GM18951 (cell line): ENCODE results near the gene SLC34A1.
"Not testable (repeated sequence)": the region's sequence is repeated elsewhere in the genome, so short reads cannot be mapped to it uniquely, and the experiment has no call there.

Experiments used
- POLR2A ChIP-seq: IDR thresholded peaks from 4 replicates; pipeline ENCODE4 v1.6.1; 2011; ENCODE audit warnings: mild to moderate bottlenecking; ENCODE audit not compliant: insufficient read length, insufficient read depth; ENCODE audit errors: extremely low read depth
- in situ Hi-C: fragments of 300-500 bp; cut with MboI; formaldehyde crosslinking; loops from one replicate; pipeline ENCODE4 v1.12.0; 2022; ENCODE audit warnings: low sequenced_read_pairs, mixed read lengths, inconsistent platforms; ENCODE audit not compliant: unreplicated experiment

Gene SLC34A1

DNA sequence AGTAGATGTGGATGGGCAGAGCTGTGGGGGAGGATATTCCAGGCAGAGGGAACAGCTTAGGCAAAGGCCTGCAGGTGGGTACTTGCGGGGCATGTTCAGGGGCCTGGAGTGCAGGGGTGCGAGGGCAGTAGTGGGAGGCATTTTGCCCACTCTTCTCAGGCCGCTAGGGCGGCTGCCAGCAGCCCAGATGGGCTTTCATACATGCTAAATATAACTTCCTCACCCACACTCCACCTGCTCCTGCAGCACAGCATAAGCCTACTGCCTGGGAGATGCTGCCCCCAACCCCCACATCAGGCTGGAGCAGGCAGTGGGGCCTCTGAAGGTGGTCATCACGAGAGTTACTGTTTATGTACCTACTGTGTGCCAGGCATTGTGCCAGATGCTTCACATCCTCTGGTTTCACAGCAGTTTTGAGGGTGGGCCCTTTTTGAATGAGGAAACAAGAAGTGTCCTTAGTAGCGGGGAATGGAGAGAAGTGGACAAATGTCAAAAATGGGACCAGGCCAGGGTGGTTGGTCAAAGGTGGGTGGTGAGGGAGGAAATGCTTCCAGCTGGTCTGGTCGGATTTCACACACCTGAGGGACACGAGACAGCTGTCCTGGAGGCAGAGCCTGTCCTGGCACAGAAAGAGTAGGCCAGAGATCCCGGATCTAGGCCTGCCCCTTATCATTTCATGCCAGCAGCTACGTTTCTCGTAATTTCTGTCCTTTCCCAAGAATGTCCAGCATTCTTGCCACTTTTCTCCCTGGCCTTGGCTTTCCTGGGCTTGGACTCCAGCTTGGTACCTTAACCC lies 14.4 kb upstream of the SLC34A1 start:
- no peak for TF ChIP-seq POLR2A
- in situ Hi-C loops: no loop called here

DNA sequence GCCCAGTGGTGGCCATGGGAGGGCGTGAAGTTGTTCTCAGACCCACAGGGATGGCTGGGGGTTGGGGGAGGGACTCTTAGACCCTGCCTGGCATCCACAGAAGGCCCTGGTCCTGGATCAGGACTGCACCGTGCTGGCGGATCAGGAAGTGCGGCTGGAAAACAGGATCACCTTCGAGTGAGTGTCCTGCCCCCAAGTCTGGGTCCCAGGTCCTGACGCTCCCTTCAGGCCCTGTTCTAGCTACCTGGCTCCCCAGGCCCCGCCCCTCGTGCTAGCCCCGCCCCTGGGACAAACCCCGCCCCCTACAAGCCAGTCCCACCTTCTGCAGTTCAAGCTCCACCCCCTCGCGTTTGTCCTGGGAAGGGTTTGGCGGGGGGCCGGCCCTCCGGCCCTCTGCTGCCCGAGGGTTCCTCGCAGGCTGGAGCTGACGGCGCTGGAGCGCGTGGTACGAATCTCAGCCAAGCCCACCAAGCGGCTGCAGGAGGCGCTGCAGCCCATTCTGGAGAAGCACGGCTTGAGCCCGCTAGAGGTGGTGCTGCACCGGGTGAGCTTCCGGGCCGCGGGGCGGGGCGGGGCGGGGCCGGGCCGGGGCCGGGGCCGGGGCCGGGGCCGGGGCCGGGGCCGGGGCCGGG lies 13.6 kb upstream of the SLC34A1 start:
- in situ Hi-C loops: no loop called here
- TF ChIP-seq POLR2A: peak; percentile 19

DNA sequence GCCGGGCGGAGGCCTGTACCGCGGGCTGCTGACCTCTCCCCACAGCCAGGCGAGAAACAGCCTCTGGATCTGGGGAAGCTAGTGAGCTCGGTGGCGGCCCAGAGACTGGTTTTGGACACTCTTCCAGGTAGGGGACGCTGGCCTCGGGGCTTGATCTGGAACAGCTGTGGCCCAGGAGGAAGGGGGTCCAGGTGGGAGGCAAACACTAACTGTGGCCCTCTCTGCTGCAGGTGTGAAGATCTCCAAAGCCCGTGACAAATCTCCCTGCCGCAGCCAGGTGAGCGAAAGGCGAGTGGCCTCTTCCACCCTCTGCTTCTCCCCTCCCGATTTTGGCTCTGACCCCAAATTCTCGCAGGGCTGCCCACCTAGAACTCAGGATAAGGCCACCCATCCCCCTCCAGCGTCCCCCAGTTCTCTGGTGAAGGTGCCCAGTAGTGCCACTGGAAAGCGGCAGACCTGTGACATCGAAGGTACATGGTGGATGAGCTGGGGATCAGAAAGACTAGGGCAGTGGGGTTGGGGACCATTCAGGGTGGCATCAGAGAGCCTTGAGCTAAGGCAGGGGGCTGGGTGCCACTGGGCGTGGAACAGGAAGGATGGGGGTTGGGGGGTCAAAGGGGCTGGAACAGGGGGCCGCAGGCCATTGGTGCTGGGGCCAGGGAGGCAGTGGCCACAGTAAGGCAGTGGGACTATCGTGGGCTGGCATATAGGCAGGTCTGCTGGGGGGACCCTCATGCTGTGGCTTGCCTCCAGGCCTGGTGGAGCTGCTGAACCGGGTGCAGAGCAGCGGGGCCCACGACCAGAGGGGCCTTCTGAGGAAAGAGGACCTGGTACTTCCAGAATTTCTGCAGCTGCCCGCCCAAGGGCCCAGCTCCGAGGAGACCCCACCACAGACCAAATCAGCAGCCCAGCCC lies 12.9 kb upstream of the SLC34A1 start:
- peak; percentile 12 for TF ChIP-seq POLR2A
- in situ Hi-C loops: no loop called here

DNA sequence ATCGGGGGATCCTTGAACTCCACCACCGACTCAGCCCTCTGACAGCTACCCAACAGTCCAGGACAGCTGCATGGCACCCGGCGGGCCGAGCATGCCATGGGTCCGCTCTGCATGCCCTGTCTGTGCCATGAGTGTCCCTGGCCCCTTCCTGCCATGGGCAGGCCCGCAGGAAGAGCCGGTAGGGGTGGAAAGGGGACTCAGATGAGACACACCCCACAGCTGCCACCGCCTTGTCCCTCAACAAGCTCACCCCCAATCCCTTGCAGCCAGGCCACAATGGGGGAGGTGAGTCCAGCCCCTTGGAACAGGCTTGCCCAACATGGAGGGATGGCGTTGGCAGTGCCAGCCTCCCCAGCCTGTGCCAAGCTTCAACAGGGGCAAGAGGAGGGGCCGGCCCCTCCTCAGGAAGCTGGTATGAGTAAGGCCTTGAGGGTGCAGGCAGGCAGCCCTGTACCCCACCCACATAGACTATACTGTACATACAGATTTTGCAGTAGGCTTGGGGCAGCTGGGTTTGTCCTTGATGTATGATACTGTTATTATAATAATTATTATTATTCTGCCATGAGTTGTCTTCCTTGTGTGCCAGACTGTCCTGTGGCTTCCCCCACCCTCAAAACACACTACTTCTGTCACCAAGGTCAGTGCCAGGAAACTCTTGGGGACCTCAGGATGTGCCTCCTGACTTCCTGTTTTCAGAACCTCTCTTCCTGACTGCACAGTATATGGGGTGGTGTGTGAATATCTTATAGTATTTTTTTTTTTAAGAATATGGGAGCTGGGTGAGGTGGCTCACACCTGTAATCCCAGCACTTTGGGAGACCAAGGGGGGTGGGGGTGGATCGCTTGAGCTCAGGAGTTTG lies 12.0 kb upstream of the SLC34A1 start:
- in situ Hi-C loops: no loop called here
- no peak for TF ChIP-seq POLR2A

DNA sequence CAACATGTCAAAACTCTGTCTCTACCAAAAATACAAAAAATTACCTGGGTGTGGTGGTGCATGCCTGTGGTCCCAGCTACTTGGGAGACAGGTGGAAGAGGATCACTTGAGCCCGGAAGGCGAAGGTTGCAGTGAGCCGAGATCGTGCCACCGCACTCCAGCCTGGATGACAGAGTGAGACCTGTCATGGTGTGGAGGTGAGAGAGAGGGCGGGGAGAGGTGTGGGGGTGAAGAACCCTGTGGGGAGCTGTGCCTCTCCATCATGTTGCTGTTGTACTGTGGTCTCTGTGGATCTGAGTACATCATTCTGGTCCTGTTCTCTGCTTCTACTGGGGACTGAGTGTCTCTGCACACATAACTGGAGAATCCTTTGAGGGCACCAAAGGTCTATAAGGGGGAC lies 11.3 kb upstream of the SLC34A1 start:
- in situ Hi-C loops: no loop called here

DNA sequence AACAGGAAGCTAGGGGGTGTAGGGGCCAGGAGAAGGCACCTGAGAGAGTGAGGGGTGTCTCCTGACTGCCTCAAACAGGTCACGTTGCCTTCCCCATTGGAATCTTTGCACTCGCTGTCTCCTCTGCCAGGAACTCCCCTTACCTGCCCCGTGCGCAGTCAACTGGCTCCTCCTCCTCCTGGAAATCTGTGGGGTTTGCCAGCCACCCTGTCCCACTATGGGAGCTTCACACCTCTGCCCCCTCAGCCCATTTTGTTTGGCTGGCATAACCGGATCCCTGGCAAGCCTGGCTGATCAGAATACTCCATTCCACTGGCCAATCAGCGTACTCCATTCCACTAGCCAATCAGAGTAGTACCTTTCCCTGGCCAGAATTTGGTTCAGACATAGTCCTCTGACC lies 10.4 kb upstream of the SLC34A1 start:
- in situ Hi-C loops: no loop called here
- no peak for TF ChIP-seq POLR2A

More for the DNA sequence above, 11.3 kb upstream of the SLC34A1 start:
- TF ChIP-seq POLR2A: no peak

DNA sequence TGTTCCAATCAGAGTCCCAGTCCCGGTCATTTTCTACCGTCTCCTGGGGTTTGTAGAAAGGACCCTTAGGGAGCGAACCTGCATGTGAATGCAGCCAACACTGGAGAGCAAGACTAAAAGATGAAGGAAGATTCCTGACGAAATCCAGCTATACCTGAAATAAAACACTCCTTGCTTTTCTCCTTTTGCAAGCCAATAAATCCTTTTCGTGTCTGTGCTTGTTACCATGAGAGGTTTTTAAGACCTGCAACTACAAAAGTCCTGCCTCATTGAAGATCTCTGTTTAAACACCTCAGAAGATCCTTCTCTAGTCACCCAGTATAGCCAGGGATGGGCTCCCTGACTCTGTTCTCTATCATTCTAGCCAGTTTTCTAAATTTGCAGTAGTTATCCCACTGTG lies 10.0 kb upstream of the SLC34A1 start:
- TF ChIP-seq POLR2A: no peak
- in situ Hi-C loops: no loop called here

DNA sequence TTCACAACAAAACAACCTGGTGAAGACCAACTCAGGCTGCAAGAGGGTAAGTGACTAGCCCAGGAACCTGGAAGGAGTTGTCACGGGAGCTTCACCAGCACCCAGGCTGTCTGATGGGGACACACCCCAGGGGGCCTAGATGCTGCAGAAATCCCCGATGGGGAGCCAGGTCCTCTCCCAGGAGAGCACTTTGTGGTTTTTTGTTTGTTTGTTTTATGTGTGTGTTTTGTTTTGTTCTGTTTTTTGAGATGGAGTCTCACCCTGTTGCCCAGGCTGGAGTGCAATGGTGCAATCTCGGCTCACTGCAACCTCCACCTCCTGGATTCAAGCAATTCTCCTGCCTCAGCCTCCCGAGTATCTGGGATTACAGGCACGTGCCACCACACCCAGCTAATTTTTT lies 8.7 kb upstream of the SLC34A1 start:
- in situ Hi-C loops: not testable (repeated sequence)

DNA sequence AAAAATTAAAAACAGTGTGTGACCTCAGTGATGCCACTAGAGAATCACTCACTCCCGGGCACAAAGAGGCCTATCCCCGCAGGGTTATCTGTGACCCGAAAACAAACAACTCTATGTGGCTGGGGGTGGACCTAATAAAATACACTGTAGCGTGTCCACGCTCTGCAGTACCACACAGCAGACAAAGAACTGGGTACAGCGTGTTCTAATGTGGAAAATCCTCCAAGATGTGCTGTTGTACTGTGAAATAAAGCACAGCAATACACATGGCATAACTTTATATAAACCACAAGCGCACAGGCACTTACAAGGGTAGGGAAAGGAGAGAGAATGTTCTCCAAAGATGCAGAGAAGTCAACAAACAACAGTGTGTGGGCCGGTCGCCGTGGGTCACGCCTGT lies 8.1 kb upstream of the SLC34A1 start:
- TF ChIP-seq POLR2A: no peak
- in situ Hi-C loops: no loop called here

DNA sequence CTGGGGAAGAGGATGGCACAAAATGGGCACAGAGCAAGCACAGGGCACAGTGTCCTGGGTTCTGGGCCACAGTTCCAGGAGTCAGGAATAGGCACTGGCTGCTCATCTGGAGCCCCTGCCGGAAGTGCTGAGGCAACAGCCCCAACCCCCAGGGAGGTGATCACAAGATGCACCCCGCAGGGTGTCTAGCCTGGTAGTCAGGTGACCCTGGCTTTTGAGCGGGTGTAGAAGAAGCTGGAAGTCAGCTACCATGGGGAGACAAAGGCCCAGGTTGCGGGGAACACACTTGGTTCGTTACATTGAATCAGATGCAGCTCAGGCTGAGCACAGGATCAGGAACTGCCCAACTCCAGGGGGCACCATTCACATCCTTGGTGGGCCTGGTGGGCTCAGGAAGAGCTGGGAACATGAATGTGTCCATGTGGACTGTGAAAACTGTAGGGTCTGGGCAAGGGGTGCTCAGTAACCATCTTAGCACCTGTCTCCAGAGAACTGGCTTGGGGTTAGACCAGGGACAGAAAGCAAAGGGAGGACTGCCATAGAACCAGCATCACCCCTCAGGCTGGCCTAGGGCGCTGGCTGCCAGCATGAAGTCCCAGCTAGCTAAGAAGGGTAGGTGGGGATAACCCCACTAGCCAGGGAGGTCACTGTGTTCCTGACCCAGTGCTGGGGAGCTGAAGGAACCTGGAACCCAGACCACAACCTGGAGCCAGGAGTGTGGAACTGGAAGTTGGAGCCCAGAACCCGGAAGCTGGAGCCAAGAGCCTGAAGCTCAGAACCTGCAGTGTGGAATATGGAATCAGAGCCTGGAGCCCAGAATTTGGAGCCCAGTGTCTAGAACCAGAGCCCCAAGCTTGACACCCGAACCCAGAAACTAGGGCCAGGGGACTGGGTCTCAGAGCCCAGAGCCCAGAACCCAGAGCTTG lies 6.1 kb upstream of the SLC34A1 start:
- in situ Hi-C loops: no loop called here

DNA sequence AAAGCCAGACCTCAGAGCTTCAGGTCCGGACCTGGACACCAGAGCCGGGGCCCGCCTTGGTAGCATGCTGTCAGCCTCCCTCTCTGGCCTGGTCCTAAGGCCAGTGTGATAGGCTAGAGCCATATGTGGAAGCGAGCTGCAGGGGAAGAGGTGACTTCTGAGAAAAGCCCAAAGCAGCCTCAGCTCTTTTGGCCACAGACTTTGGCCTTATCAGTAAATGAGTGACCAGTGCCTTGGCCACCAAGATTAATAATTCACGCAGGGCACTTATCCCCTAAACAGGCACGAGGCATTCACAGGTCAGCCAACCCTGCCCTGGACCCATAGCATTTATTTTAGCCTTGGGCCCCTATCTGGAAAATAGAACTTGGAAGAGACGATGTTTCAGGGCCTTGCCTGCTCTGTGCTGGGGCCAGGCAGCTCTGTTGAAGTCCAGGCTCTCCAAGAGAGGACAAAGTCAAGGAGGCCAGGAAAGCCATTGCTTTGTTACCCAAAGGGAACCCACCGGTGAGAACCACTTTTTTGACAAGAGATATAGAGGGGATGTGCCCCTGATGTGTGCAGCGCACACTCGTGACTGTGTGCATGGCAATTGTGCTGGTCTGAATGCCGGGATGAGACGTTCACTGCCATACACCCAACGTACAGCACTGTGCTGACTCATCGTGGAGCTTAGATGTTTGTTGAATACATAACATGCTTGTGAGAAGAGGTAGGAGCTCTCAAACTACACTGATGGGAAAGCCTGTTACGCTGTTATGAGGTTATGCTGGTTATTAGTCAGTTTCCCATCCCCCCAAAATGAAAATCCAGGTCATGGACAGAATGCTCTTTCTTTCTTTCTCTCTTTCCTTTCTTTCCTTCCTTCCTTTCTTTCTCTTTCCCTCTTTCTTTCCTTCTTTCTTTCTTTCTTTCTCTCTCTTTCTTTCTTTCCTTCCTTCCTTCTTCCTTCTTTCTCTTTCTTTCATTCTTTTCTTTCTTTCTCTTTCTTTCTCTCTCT lies 5.0 kb upstream of the SLC34A1 start:
- in situ Hi-C loops: no loop called here
- peak; percentile 44 for TF ChIP-seq POLR2A

More for the DNA sequence above, 6.1 kb upstream of the SLC34A1 start:
- no peak for TF ChIP-seq POLR2A
